Fibroblast of lung (primary cell): ENCODE measurements around the gene TOLLIP. TPM values are rescaled to one million over a fixed set of nuclear protein-coding genes. Genes with fewer than 3 reads are reported as not detected.
"Not testable (repeated sequence)": the region's sequence is repeated elsewhere in the genome, so short reads cannot be mapped to it uniquely, and the experiment has no call there.

ENCODE experiments used
- DNase-seq, 2 donors: peaks; one replicate each; pipeline versions ENCODE4 v3.0.0 to v3.0.0-alpha.2; 2010; ENCODE audit warnings: low read depth in 2 of 2
- H2AFZ ChIP-seq: 2 replicates; pipeline ENCODE4 v1.5.1; 2012; ENCODE audit warnings: low read length, control low read depth, inconsistent platforms
- H3K27ac ChIP-seq: 2 replicates; pipeline ENCODE4 v1.5.1; 2011; ENCODE audit warnings: low read length, control low read depth; ENCODE audit not compliant: insufficient read depth
- H3K27me3 ChIP-seq: 2 replicates; pipeline ENCODE4 v1.5.1; 2011; ENCODE audit warnings: mild to moderate bottlenecking, low read length; ENCODE audit not compliant: control insufficient read depth, insufficient read depth
- H3K36me3 ChIP-seq: 2 replicates; pipeline ENCODE4 v1.5.1; 2011; ENCODE audit warnings: low read length; ENCODE audit not compliant: control insufficient read depth, insufficient read depth
- H3K4me1 ChIP-seq: 2 replicates; pipeline ENCODE4 v1.5.1; 2011; ENCODE audit warnings: low read length; ENCODE audit not compliant: control insufficient read depth, insufficient read depth; ENCODE audit errors: extremely low read depth
- H3K4me2 ChIP-seq: 2 replicates; pipeline ENCODE4 v1.5.1; 2011; ENCODE audit warnings: low read length, control low read depth; ENCODE audit not compliant: insufficient read depth; ENCODE audit errors: extremely low read depth
- H3K4me3 ChIP-seq, 4 experiments: fragments of 200-600 bp in 1 of 4; sonication (generic) in 1 of 4; replicated peaks in 1 of 4; 2 replicates each; pipeline ENCODE4 v1.5.1; 2011 to 2016; ENCODE audit warnings: low read length in 4 of 4, low read depth in 3 of 4, mild to moderate bottlenecking in 3 of 4, control low read depth in 2 of 4, inconsistent platforms in 1 of 4, mixed read lengths in 1 of 4; ENCODE audit not compliant: insufficient read depth in 1 of 4; ENCODE audit errors: control extremely low read depth in 1 of 4
- H3K79me2 ChIP-seq: 2 replicates; pipeline ENCODE4 v1.5.1; 2012; ENCODE audit warnings: mild to moderate bottlenecking, low read length, inconsistent platforms; ENCODE audit not compliant: control insufficient read depth, insufficient read depth
- H3K9ac ChIP-seq: 2 replicates; pipeline ENCODE4 v1.5.1; 2011; ENCODE audit warnings: mild to moderate bottlenecking, low read length, control low read depth; ENCODE audit not compliant: insufficient read depth
- H3K9me3 ChIP-seq: 2 replicates; pipeline ENCODE4 v1.5.1; 2012; ENCODE audit warnings: low read depth, low read length; ENCODE audit not compliant: control insufficient read depth, insufficient read depth
- H4K20me1 ChIP-seq: 2 replicates; pipeline ENCODE4 v1.5.1; 2011; ENCODE audit warnings: low read length; ENCODE audit not compliant: control insufficient read depth, insufficient read depth; ENCODE audit errors: extremely low read depth
- CTCF ChIP-seq, 2 donors: IDR thresholded peaks in 1 of 2; conservative IDR thresholded peaks in 1 of 2; 1 replicate in 1 of 2; 2 replicates in 1 of 2; pipeline ENCODE4 v1.5.1; 2011 to 2012; ENCODE audit warnings: low read length in 2 of 2, control low read depth in 1 of 2, inconsistent platforms in 1 of 2, low read depth in 1 of 2, mild to moderate bottlenecking in 1 of 2
- EZH2 ChIP-seq: IDR thresholded peaks from 2 replicates; pipeline ENCODE4 v1.5.1; 2012; ENCODE audit warnings: low read length, control low read depth, mild to moderate bottlenecking; ENCODE audit errors: missing control alignments
- polyA plus RNA-seq, 2 donors: library from polyadenylated mRNA; depleted of rRNA in 1 of 2; stranded (reverse) in 1 of 2; unstranded in 1 of 2; fragments of >200 nt; gene quantifications; 2 replicates each; pipeline ENCODE4 v1.2.1, GENCODE V29; 2011 to 2012; ENCODE audit warnings: missing spikeins in 1 of 2
- total RNA-seq: library from RNA; depleted of rRNA; stranded (reverse); fragments of >200 nt; gene quantifications from 2 replicates; pipeline ENCODE4 v1.2.1, GENCODE V29; 2014

TOLLIP gene
- total and polyA plus RNA-seq, 2 donors (not counting 1 experiment from before 2014, with no cell fraction given): 28.4 to 34.6 TPM

- H3K36me3 ChIP-seq, H3K79me2 ChIP-seq, H3K27me3 ChIP-seq, H3K9ac ChIP-seq, H3K9me3 ChIP-seq, H3K4me1 ChIP-seq, H3K27ac ChIP-seq, H4K20me1 ChIP-seq, H3K4me2 ChIP-seq, H2AFZ ChIP-seq, H3K4me3 ChIP-seq: not testable (repeated sequence)
- TF ChIP-seq CTCF (conservative IDR thresholded peaks at IDR 0.05 in 1 of 2, IDR thresholded peaks at IDR 0.05 in 1 of 2; ENCODE audit: low read depth in 1 of 2, low read length in 2 of 2): peak; percentile 9 to 61
- peak; percentile 59 to 78 for DNase-seq
These were observed 45.0 kb downstream of the TOLLIP start for GRCh38 chr11:1264444-1264843.

GRCh38 chr11:1263010-1263409 lies 46.4 kb downstream of the TOLLIP start:
- Histone ChIP-seq H3K79me2 (no peaks in the 10 kb centered on the region), H3K4me1 (no peaks in the 10 kb centered on the region), H3K27me3 (no peaks in the 10 kb centered on the region), H3K4me2 (peak overlapping the region; percentile 85), H3K9me3 (no peaks in the 10 kb centered on the region), H3K4me3 (peak overlapping the region in 1 of 4 experiments; percentile 53), H2AFZ (peak overlapping the region; percentile 61), H3K27ac (no peak overlapping the region), H3K9ac (no peak overlapping the region), H4K20me1 (no peaks in the 10 kb centered on the region), H3K36me3 (no peaks in the 10 kb centered on the region)
- DNase-seq: no peak
- TF ChIP-seq CTCF (conservative IDR thresholded peaks at IDR 0.05 in 1 of 2, IDR thresholded peaks at IDR 0.05 in 1 of 2; ENCODE audit: low read depth in 1 of 2, low read length in 2 of 2) (no peak), EZH2 (no peak)

- Histone ChIP-seq H4K20me1 (no peaks in the 10 kb centered on the region), H3K36me3 (no peaks in the 10 kb centered on the region), H3K4me3 (peak overlapping the region in 3 of 4 experiments; percentile 37 to 53 (median 39)), H3K9me3 (no peaks in the 10 kb centered on the region), H3K27me3 (no peaks in the 10 kb centered on the region), H3K4me1 (no peaks in the 10 kb centered on the region), H2AFZ (peak overlapping the region; percentile 82), H3K27ac (peak overlapping the region; percentile 61), H3K79me2 (no peaks in the 10 kb centered on the region), H3K9ac (peak overlapping the region; percentile 51), H3K4me2 (peak overlapping the region; percentile 85)
- DNase-seq: peak; percentile 91
- TF ChIP-seq EZH2: no peak
- TF ChIP-seq CTCF (conservative IDR thresholded peaks at IDR 0.05 in 1 of 2, IDR thresholded peaks at IDR 0.05 in 1 of 2; ENCODE audit: low read depth in 1 of 2, low read length in 2 of 2): no peak
These were observed 47.0 kb downstream of the TOLLIP start for GRCh38 chr11:1262172-1263006.
